Stimulated activated CD4-positive, alpha-beta T cell treated with anti-CD3 and anti-CD28 coated beads, Interleukin-2, amount 100 ng/mL, for 24 hours (primary cell): ENCODE data around the gene RIPOR1.
A peak's percentile ranks its signal among the peaks of the same experiment; 100 is the strongest.
"Not testable (repeated sequence)": the region's sequence is repeated elsewhere in the genome, so short reads cannot be mapped to it uniquely, and the experiment has no call there.

ENCODE experiments used
- DNase-seq, 2 donors: peaks; one replicate each; pipeline ENCODE4 v3.0.0-alpha.2; 2020

RIPOR1 gene

GRCh38 chr16:67516296-67517154 is 12.1 kb upstream of the RIPOR1 start:
- DNase-seq = no peak

GRCh38 chr16:67517155-67517445 is 11.5 kb upstream of the RIPOR1 start:
- DNase-seq = no peak

- no peak for DNase-seq
Measured at GRCh38 chr16:67517661-67518423, 10.8 kb upstream of the RIPOR1 start.

- no peak for DNase-seq
Measured at GRCh38 chr16:67518676-67519075, 10.0 kb upstream of the RIPOR1 start.

GRCh38 chr16:67519242-67519641 is 9.4 kb upstream of the RIPOR1 start:
- DNase-seq = no peak

GRCh38 chr16:67521095-67521804 is 7.4 kb upstream of the RIPOR1 start:
- DNase-seq = peak; percentile 99 to 100

- no peak for DNase-seq
Measured at GRCh38 chr16:67525176-67525860, 3.3 kb upstream of the RIPOR1 start.

- DNase-seq = no peak
Measured at GRCh38 chr16:67526149-67526791, 2.4 kb upstream of the RIPOR1 start.

GRCh38 chr16:67528870-67529581 is 397 bp downstream of the RIPOR1 start:
- DNase-seq = peak in 1 of 2 donors; percentile 47

- no peak for DNase-seq
Measured at GRCh38 chr16:67529582-67530012, 968 bp downstream of the RIPOR1 start.

GRCh38 chr16:67530013-67530939 is 1.6 kb downstream of the RIPOR1 start:
- peak in 1 of 2 donors; percentile 29 for DNase-seq

GRCh38 chr16:67531247-67531646 is 2.6 kb downstream of the RIPOR1 start:
- no peak for DNase-seq

- DNase-seq = no peak
Measured at GRCh38 chr16:67533024-67533560, 4.5 kb downstream of the RIPOR1 start.

- not testable (repeated sequence) for DNase-seq
Measured at GRCh38 chr16:67533987-67534386, 5.4 kb downstream of the RIPOR1 start.

GRCh38 chr16:67534431-67534830 is 5.8 kb downstream of the RIPOR1 start:
- no peak for DNase-seq

GRCh38 chr16:67535201-67535600 is 6.6 kb downstream of the RIPOR1 start:
- DNase-seq = no peak

GRCh38 chr16:67537270-67537635 is 8.6 kb downstream of the RIPOR1 start:
- peak; percentile 65 for DNase-seq

- peak; percentile 54 to 56 for DNase-seq
Measured at GRCh38 chr16:67537636-67538591, 9.3 kb downstream of the RIPOR1 start.

GRCh38 chr16:67538666-67539101 is 10.1 kb downstream of the RIPOR1 start:
- DNase-seq = no peak
